RWPE2 (cell line): Measurements from ENCODE around the gene SEMA3A.
A peak's percentile ranks its signal among the peaks of the same experiment; 100 is the strongest.
"Not testable (repeated sequence)": the region's sequence is repeated elsewhere in the genome, so short reads cannot be mapped to it uniquely, and the experiment has no call there.

Experiments used
- ATAC-seq: fragments of 200-7000 bp; cut with Tn5 transposase; 3 replicates; pipeline ENCODE4 v1.9.1; 2021; ENCODE audit warnings: low read depth
- DNase-seq: peaks from one replicate; pipeline ENCODE4 v3.0.0-alpha.2; 2020; ENCODE audit warnings: low spot score
- H3K27ac ChIP-seq: fragments of 450-650 bp; 2 replicates; pipeline ENCODE4 v1.5.1; 2017; ENCODE audit warnings: mild to moderate bottlenecking; ENCODE audit not compliant: poor library complexity, severe bottlenecking
- H3K27me3 ChIP-seq: fragments of 250-450 bp; sonication (Bioruptor Pico); 2 replicates; pipeline ENCODE4 v1.5.1; 2021; ENCODE audit warnings: mild to moderate bottlenecking, moderate library complexity; ENCODE audit not compliant: insufficient read depth, poor library complexity, severe bottlenecking
- H3K36me3 ChIP-seq: fragments of 250-450 bp; sonication (Bioruptor Pico); 2 replicates; pipeline ENCODE4 v1.5.1; 2020; ENCODE audit warnings: low read depth, mild to moderate bottlenecking, moderate library complexity
- H3K4me1 ChIP-seq: fragments of 250-450 bp; sonication (Bioruptor Pico); 2 replicates; pipeline ENCODE4 v1.5.1; 2021; ENCODE audit warnings: mild to moderate bottlenecking, moderate library complexity; ENCODE audit not compliant: insufficient read depth, poor library complexity, severe bottlenecking
- H3K4me3 ChIP-seq: fragments of 250-450 bp; sonication (Bioruptor Pico); 2 replicates; pipeline ENCODE4 v1.5.1; 2021; ENCODE audit warnings: mild to moderate bottlenecking, moderate library complexity; ENCODE audit not compliant: severe bottlenecking
- H3K9me3 ChIP-seq: fragments of 250-450 bp; sonication (Bioruptor Pico); 2 replicates; pipeline ENCODE4 v1.5.1; 2021; ENCODE audit warnings: mild to moderate bottlenecking, moderate library complexity; ENCODE audit not compliant: severe bottlenecking
- TF ChIP-seq, protein P1 (sequence below): fragments of 450-650 bp; IDR thresholded peaks from one replicate; pipeline ENCODE4 v1.5.1; 2017; ENCODE audit warnings: mild to moderate bottlenecking, moderate library complexity; ENCODE audit not compliant: poor library complexity, severe bottlenecking

Gene SEMA3A

DNA sequence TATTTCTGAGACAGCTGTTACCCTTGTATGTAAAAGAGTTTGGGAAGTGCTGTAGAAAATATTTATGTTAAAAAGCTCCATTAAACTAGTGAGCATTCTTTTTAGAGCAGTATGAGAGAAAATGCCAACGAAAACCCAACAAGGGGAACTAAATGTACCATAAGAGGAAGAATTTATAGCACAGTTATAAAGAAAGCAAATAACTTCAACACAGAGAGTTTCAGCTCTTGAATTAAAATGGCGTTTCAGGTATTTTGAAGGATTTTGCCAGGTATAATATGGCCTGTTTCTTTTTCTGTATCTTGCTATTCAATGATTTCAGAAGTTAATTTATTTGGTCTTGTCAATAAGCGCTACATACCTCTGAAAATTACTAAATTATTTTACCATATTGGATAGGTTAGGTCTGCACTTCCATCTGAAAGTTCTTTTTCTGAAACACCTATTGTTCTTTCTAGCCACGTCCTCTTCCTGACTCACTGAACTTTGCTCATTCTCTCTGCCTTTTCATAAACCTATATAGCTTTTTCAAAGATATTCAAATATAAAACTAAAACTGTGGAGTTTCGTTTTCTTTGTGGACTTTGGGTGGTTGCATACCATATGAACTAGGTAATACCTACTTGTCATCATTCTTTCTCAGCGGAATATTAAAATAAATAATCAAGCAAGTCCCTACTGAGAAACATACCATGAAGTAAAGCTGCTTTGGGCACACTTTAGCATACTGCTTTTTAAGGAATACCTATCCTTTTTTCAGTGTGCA, 136.1 kb downstream of the SEMA3A start:
- Histone ChIP-seq H3K27ac (peak overlapping the region; percentile 99), H3K4me3 (no peak overlapping the region), H3K9me3 (no peaks in the 10 kb centered on the region), H3K27me3 (no peaks in the 10 kb centered on the region), H3K4me1 (peaks cover 66% of the 10 kb centered on the region), H3K36me3 (no peaks in the 10 kb centered on the region)
- TF ChIP-seq, protein P1, sequence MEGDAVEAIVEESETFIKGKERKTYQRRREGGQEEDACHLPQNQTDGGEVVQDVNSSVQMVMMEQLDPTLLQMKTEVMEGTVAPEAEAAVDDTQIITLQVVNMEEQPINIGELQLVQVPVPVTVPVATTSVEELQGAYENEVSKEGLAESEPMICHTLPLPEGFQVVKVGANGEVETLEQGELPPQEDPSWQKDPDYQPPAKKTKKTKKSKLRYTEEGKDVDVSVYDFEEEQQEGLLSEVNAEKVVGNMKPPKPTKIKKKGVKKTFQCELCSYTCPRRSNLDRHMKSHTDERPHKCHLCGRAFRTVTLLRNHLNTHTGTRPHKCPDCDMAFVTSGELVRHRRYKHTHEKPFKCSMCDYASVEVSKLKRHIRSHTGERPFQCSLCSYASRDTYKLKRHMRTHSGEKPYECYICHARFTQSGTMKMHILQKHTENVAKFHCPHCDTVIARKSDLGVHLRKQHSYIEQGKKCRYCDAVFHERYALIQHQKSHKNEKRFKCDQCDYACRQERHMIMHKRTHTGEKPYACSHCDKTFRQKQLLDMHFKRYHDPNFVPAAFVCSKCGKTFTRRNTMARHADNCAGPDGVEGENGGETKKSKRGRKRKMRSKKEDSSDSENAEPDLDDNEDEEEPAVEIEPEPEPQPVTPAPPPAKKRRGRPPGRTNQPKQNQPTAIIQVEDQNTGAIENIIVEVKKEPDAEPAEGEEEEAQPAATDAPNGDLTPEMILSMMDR: no peak
- ATAC-seq (peak; percentile 78), DNase-seq (no peak)

DNA sequence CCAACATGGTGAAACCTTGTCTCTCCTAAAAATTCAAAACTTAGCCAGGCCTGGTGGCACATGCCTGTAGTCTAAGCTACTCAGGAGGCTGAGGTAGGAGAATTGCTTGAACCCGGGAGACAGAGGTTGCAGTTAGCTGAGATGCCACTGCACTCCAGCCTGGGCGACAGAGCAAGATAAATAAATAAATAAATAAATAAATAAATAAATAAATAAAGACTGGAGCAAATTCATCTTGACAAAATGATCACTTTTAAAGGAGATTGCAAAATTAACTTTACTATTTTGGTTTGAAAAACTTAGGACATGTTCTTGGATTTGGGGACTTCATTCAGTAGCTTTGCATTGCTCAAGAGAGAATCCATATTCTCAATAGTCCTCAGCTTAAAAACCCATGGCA, 137.0 kb downstream of the SEMA3A start:
- Histone ChIP-seq H3K27me3 (no peaks in the 10 kb centered on the region), H3K9me3 (no peaks in the 10 kb centered on the region), H3K27ac (peak overlapping the region; percentile 99), H3K4me1 (peaks cover 66% of the 10 kb centered on the region), H3K36me3 (no peaks in the 10 kb centered on the region), H3K4me3 (no peak overlapping the region)
- DNase-seq (no peak), ATAC-seq (no peak)
- TF ChIP-seq, protein P1: no peak

- H3K4me1 ChIP-seq: peaks cover 56% of the 10 kb centered on the region
- no peaks in the 10 kb centered on the region for H3K27me3 ChIP-seq
- H3K9me3 ChIP-seq: no peaks in the 10 kb centered on the region
- TF ChIP-seq, protein P1: no peak
- no peaks in the 10 kb centered on the region for H3K36me3 ChIP-seq
- ATAC-seq: peak; percentile 51
- DNase-seq: no peak
- no peak overlapping the region for H3K4me3 ChIP-seq
- peak overlapping the region; percentile 99 for H3K27ac ChIP-seq
Measured at GRCh38 chr7:84055904-84056605, 138.5 kb downstream of the SEMA3A start.

DNA sequence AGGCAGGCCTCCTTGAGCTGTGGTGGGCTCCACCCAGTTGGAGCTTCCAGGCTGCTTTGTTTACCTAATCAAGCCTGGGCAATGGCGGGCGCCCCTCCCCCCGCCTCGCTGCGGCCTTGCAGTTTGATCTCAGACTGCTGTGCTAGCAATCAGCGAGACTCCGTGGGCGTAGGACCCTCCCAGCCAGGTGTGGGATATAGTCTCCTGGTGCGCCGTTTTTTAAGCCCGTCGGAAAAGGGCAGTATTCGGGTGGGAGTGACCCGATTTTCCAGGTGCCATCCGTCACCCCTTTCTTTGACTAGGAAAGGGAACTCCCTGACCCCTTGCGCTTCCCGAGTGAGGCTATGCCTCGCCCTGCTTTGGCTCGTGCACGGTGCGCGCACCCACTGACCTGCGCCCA, 139.4 kb downstream of the SEMA3A start:
- H3K9me3 ChIP-seq, H3K36me3 ChIP-seq, H3K4me3 ChIP-seq, ATAC-seq, H3K27me3 ChIP-seq, DNase-seq: not testable (repeated sequence)
- peaks cover 47% of the 10 kb centered on the region for H3K4me1 ChIP-seq
- H3K27ac ChIP-seq: peak overlapping the region; percentile 99

GRCh38 chr7:84049071-84049836, 145.3 kb downstream of the SEMA3A start:
- ATAC-seq: no peak
- no peaks in the 10 kb centered on the region for H3K36me3 ChIP-seq
- H3K9me3 ChIP-seq: no peaks in the 10 kb centered on the region
- peak overlapping the region; percentile 23 for H3K27ac ChIP-seq
- peaks cover 4% of the 10 kb centered on the region for H3K4me1 ChIP-seq
- TF ChIP-seq, protein P1: no peak
- no peaks in the 10 kb centered on the region for H3K27me3 ChIP-seq
- DNase-seq: no peak
- no peak overlapping the region for H3K4me3 ChIP-seq
